GM21619 (cell line): ENCODE results near the gene ICA1L.
"Not testable (repeated sequence)": the region's sequence is repeated elsewhere in the genome, so short reads cannot be mapped to it uniquely, and the experiment has no call there.

ENCODE experiments used
- ATAC-seq: cut with Tn5 transposase; IDR thresholded peaks from one replicate; pipeline ENCODE4 v1.9.1; 2021; ENCODE audit not compliant: unreplicated experiment

ICA1L gene

DNA sequence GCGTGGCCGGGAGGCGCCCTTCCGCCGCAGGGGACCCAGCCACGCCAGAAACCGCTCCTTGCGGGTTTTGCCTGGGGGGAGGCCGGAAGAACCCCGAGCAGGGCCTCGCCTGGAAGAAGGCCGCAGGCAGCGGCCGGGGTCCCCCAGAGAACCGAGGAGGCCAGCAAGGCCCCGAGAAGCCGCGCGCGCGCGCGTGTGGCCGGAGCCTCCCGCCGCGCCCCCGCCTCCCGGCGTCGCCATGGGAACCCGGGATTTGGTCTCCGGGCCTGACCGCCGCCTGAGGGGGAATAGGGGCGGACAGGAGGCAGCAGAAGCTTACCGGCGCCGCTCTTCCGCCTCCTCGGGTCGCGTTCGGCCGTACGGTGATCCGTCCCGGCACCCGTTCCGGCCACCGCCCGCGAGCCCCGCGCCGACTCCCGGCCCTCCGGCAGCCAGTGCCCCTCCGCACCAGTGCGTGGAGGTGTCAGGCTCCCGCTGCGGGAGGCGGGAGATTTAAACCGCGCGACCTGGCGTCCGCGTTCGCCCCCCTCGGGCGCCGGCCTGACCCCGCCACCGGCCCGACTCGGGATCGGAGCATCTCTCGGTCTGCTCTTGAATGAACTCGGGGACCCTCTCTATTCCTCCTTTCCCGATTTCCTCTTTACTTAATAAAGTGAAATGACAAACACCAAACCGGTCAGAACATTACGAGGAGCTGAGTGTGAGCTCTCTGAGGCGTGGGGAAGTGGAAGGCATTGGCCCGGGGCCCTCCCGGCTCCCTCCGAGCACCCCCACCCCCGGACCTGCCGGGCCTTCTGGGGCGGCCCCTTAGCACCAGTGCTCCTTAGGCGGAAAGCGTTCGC lies at the start of gene ICA1L:
ICA1L (minus strand) TSS at position 467 of the 842 bp plus-strand sequence. CDS start 42,757 bp downstream, outside the sequence.
- peak; percentile 43 for ATAC-seq

DNA sequence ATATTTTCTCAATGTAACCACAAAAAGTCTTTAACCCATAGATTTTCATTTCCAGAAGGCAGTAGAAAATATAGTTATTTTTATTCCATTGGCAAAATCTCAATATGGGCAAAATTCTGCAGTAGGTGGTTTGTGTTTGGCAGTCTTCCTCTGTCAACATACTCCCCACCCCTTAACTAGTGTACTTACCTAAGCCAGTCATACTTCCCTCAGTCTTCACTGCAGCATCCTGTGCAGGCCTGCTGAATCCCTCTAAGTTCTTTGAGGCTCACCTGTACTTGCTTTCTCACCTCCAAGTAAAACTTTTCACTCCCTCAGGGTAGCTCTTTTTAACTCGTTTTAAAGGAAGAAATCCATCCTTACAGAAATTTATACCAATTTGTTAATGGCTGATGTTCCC lies 47.3 kb upstream of the ICA1L start:
- no peak for ATAC-seq

DNA sequence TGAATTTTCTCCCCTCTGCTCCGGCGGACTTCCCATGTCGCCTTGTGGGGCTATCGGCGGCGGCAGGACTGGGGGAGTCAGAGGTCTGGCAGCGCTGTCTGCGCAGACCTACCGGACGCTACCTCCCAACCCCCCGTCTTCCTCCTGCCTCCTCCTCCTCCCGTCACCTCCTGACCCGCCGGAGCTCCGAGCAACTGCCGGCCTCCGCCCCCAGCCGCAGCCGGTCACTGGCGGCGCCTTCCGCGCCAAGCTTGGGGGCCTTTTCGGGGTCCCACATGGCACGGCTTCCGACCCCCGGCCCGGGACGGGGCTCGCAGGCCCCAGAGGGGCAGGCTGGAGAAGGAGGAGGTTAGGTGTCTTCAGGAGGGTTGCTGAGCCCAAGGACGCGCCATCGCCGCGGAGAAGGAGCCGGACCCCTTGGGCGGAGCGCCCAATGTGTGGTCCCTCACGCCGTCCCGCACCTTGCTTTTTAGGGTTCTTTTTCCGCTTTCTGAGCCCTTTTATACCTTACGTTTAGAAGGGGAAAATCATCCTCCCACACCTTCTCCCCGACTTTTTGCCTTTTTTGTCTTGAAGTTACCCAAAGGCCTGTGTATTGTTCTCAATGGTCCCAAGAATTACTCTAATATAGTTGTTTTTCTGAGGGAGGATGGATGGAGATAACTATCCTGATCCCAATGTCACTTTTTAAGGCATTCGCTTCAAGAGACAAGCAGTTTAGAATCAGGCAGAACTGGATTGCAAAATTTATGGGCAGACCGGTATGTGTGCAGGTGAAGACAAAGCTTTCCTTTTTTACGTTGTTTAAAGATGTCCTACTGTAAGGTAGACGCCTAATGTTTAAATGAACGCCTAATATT lies 41.0 kb upstream of the ICA1L start:
- peak; percentile 58 for ATAC-seq

DNA sequence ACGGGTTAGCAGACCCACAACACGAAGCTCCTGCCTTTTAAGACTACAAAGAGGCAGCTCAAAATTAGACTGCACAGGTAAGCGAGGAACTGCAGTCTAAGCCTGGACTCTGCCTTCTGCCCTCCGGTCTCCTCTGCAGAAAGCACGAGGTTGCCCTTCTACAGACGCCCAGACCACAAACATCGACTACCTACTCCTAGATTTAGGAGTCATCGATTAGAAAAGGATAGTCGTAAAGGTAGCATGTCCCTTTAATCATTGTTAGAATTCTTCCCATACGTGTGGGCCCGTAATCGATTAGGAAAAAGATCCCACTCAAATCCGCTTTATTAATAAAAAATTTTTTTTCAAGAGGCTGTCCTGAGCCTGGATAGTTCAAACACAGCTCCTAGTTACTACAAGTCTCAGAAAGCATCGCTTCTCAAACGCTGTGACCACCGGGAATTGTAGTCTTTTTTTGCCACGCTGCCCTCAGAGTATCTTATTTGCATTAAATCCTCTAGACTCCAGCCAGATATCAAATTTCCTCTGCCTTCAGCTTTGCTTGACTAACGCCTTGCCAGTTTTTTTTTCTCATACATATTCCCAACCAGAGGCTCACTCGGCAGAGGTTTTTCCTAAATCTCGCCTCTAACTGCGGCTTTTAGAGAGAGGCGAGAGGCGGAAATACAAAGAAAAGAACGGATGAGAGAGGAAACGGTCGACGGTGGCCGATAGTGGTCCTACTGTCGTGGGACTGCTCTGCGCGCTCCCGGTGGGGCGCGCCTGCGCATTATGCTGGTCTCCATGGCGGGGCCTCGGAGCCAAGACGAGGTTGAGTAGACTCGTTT lies 40.2 kb upstream of the ICA1L start, which contains the start of the genes CARF and WDR12:
CARF (plus strand) TSS at position 764 of the 830 bp plus-strand sequence. CDS start 29,628 bp downstream, outside the sequence.
WDR12 (minus strand) TSS at position 162 of the 830 bp plus-strand sequence. CDS start 197 bp downstream, outside the sequence.
- peak; percentile 75 for ATAC-seq

DNA sequence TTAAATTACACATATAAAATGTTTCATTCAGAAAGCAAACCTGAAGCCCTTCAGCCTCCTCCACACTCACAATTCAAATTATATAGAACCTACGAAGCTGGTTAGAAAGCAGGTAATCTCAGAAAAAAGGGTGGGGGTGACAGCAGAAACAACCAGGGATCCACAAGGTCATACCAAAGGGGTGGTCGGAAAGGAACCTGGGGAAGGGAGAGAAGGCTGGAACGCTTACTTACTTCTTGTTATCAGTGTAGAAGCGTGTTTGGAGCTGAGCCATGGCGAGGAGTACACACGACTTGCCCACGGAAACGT lies 39.6 kb upstream of the ICA1L start:
- ATAC-seq = no peak

DNA sequence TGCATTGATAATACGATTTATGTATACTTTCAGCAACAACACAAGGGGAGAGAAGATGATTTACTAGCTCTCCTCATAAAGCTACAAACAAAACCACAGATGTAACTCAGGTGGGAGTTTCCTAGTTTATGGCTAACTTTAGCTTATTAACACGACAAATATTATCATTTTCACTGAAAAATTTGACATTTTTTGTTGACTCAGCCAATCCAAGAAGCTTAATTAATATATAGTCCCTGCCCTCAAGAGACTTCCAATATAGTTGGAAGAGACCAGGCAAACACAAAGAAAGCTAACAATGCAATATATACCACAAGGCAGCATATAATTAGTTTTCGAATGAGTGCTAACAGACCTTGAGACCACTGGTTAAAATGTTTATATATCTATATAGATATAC lies 39.1 kb upstream of the ICA1L start:
- ATAC-seq = no peak

DNA sequence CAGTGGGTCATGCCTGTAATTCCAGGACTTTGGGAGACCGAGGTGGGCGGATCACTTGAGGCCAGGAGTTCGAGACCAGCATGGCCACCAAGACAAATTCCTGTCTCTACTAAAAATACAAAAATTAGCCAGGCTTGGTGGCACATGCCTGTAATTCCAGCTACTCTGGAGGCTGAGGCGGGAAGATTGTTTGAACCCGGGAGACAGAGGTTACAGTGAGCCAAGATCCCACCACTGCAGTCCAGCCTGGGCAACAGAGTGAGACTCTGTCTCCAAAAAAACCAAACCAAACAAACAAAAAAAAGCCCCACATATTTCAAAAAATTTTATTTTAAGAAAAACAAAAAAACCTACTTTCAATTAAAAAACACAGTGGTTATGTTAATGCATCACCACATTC lies 38.7 kb upstream of the ICA1L start:
- not testable (repeated sequence) for ATAC-seq

DNA sequence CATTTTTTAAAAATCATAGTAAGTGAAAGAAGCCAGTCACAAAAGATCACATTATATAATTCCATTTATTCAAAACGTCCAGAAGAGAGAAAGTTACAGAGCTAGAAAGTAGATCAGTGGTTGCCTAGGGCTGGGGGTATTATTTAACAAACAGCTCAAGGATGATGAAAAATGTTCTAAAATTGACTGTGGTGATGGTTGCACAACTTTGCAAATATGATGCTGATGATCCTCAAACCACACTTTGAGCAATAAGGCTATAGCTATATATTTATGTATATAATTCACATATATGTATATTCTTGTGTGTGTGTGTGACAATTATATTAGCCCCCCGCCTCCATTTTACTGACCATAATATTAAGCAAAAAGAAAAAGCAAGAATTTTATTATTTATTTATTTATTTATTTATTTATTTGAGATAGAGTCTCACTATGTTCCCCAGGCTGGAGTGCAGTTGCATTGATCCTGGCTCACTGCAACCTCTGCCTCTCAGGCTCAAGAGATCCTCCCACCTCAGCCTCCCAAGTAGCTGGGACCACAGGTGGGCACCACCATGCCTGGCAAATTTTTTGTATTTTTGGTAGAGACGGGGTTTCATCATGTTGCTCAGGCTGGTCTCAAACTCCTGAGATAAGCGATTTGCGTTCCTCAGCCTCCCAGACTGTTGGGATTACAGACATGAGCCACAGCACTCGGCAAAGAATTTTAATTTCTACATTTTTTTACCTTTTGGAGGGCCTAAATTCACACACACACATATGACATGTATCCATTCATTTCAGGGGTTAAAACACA lies 38.0 kb upstream of the ICA1L start:
- no peak for ATAC-seq

DNA sequence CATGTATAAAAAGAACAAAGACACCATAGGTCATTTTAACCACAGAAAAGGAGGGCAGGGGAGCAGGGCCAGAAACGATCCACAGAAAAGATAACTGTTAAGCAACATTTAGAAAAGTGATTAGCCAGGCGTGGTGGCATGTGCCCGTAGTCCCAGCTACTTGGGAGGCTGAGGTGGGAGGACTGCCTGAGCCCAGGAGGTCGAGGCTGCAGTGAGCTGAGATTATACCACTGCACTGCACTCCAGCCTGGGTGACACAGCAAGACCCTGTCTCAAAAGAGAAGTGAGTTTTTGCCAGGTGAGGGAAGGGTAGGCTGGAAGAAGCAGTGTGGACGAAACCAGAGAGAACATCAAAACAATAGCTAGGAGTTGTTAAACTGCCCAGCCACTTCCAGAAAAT lies 36.6 kb upstream of the ICA1L start:
- no peak for ATAC-seq

DNA sequence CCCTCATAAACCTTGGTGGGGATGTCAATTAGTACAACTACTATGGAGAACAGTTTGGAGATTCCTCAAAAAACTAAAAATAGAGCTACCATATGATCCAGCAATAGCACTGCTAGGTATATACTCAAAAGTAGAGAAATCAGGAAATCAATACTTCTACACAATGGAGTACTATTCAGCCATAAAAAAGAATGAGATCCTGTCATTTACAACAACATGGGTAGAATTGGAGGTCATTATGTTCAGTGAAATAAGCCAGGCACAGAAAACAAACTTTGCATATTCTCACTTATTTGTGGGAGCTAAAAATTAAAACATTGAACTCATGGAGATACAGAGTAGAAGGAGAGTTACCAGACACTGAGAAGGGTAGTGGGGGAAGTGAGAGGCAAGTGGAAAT lies 33.9 kb upstream of the ICA1L start:
- ATAC-seq = not testable (repeated sequence)

DNA sequence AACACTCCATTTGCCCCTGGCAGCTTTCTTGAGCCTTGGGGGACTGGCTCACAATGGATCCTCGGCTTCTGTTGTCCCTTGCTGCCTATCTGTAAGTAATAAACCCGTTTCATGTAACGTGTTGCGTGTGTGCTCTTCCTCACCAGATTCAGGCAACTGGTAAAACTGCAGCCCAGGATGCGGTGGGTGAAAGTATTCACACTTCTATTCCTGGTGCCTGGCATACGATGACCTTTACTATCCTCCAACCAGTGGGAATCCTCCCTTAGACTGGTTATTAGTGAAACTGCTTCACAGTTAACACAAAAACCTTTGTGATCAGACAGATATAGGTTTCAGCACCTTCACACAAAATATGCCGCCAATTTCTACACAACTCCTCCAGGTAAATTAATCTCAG lies 13.6 kb upstream of the ICA1L start:
- no peak for ATAC-seq

DNA sequence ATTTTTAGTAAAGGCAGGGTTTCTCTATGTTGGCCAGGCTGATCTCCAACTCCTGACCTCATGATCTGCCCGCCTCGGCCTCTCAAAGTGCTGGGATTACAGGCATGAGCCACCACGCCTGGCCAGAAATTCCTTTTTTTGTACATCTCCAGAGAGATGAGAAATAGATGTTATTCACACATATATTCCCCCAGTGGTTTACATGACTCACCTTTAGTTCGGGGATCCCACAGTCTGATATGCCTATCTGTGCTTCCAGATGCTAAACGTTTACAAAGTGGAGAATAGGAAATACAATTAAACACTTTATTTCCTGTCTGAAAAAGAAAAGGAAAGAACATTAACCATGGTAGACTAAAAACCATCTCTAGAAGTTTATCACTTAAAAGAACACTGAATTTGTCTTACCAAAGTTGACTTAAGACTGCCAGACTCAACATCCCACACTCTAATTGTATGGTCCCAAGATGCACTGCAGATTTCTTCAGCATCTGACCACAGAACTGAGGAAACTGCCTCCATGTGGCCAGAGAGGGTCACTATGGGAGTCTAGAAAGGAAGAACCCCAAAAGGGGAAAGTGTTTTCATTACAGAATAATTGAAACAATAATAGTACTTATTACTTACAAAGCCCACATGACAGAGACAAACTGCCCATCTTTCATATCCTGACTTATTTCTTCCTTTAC lies 12.6 kb upstream of the ICA1L start:
- ATAC-seq = no peak

DNA sequence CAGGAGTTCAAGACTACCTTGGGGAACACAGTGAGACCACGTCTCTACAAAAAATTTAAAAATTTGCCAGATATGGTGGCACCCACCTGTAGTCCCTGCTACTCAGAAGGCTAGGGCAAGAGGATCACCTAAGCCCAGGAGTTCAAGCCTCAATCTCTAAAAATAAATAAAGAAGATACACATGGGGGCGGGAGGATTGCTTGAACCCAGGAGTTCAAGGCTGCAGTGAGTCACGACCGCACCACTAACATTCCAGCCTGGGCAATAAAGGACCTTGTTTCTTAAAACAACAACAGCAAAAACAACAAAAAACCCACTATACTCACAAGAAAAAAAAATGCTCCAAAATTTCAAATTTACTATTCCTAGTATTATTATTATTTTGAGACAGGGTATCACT lies 10.0 kb upstream of the ICA1L start:
- ATAC-seq = no peak

DNA sequence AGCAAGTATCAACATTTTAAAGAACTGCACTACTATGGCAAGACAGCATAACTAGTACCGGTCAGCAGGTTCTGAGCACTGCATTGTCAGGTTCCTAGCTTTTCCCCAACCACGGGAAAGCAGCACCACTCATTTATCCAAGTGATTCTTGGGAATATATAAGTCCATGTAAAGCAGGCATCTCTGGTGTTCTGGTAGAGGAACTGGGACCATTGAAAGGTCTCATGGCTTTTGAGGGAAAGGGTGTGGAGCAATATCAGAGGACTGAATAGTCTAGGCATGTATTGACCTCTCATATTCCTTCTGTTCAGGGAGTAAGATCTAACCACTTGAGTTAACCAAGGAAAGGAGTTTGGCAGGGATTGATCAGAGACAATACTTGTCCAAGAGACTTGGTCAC lies 6.1 kb upstream of the ICA1L start:
- ATAC-seq = no peak

DNA sequence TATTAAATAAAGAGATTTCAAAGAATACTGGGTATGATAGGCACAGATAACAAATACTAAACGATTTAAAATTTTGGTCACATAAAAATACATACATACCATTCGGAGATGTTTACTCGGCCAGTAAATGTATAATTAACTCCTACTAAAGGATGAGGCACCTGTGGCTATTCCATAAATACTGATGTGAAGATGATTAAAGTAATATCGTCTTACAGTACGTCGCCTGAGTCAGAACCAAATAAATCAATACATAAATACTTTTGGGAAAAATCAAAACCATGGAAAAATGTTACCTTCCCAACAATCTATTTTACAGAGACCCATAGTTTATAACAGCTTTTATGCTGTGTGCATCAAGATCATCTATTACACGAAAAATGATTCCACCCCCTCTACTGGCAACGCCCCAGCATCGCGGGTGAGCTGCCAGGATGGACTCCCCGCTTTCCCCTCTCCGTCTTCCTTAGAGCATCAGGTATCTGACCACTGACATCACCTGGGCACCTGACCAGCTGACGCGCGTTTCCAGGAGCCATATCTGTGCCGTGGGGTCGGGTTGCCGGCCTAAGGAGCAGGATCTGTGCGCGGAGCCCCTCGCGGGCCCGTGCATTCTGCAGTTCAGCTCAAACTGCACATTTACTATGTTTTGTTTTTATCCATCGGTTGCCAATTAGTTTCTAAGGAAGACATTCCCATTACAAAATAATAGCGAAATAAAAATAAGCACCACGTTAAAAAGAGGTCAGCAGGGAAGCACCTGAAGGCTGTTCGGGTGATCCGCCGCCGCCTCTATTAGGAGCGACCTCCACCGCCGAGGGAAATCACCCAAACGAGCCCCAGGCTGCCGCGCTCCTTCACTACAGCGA lies 901 bp downstream of the ICA1L start:
- ATAC-seq = peak; percentile 71

DNA sequence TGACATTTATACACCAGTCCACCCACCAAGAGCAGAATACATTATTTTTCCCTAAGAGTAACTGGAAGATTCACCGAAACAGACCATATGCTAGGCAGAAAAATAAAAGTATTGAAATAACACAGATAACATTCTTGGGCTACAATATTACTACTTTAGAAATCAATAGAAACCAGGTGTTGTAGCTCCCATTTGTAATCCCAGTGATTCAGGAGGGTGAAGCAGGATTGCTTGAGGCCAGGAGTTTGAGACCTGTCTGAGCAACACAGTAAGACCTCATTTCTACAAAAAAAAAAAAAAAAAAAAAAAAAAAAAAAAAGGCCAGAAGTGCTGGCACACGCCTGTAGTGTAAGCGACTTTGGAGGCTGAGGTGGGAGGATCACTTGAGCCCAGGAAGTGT lies 9.6 kb downstream of the ICA1L start:
- ATAC-seq = no peak

DNA sequence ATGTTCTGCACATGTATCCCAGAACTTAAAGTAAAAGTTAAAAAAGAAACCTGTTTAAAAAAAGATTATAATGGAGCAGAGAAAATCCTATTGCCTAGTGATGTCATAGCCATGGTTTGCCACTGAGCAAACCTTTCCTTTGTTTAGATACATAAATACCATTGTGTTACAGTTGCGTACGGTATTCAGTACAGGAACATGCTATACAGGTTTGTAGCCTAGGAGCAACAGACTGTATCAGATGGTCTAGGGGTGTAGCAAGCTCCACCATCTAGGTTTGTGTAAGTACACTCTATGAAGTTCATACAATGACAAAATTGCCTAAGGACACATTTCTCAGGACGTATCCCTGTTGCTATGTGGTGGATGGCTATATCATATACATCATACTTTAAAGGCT lies 13.0 kb downstream of the ICA1L start:
- ATAC-seq = no peak

DNA sequence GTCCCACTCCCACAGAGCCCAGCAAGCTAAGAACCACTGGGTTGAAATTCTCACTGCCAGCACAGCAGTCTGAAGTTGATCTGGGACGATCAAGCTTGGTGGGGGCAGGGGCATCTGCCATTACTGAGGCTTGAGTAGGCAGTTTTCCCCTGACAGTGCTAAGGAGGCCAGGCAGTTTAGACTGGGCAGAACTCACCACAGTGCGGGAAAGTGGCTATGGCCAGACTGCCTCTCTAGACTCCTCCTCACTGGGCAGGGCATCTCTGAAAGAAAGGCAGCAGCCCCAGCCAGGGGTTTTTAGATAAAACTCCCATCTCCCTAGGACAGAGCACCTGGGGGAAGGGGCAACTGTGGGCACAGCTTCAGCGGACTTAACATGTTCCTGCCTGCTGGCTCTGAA lies 22.2 kb downstream of the ICA1L start:
- not testable (repeated sequence) for ATAC-seq

DNA sequence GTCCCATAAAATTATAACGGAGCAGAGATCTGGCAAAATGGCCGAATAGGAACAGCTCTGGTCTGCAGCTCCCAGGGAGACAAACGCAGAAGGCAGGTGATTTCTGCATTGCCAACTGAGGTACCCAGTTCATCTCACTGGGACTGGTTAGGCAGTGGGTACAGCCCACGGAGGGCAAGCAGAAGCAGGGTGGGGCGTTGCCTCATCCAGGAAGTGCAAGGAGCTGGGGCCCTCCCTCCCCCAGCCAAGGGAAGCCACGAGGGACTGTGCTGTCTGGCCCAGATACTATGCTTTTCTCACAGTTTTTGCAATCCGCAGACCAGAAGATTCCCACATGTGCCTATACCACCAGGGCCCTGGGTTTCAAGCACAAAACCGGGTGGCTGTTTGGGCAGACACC lies 22.8 kb downstream of the ICA1L start:
- no peak for ATAC-seq
